GM23338 (cell line): ENCODE results near the gene CNOT8.

Source experiments
- CREB1 ChIP-seq: fragments of 250-450 bp; sonication (Bioruptor Pico); IDR thresholded peaks from 2 replicates; pipeline ENCODE4 v1.5.0; 2020; ENCODE audit warnings: low read depth, mild to moderate bottlenecking, moderate library complexity
- ETS1 ChIP-seq: IDR thresholded peaks from 2 replicates; pipeline ENCODE4 v1.6.1; 2016; ENCODE audit warnings: antibody characterized with exemption
- EZH2 ChIP-seq: fragments of 200-600 bp; sonication (generic); IDR thresholded peaks from one replicate; pipeline ENCODE4 v1.8.0; 2017; ENCODE audit warnings: antibody characterized with exemption, mild to moderate bottlenecking, low read depth; ENCODE audit not compliant: unreplicated experiment
- EZH2phosphoT487 ChIP-seq: fragments of 200-600 bp; sonication (generic); IDR thresholded peaks from one replicate; pipeline ENCODE4 v1.8.1; 2018; ENCODE audit warnings: antibody characterized with exemption; ENCODE audit not compliant: unreplicated experiment
- JUNB ChIP-seq: IDR thresholded peaks from one replicate; pipeline ENCODE4 v1.6.1; 2016; ENCODE audit warnings: antibody characterized with exemption; ENCODE audit not compliant: unreplicated experiment
- POLR2AphosphoS5 ChIP-seq: IDR thresholded peaks from 2 replicates; pipeline ENCODE4 v1.6.1; 2016; ENCODE audit warnings: antibody characterized with exemption, low read depth
- ZNF114 ChIP-seq: fragments of 250-450 bp; sonication (Bioruptor Pico); IDR thresholded peaks from 2 replicates; pipeline ENCODE4 v1.5.0; 2020; ENCODE audit warnings: mild to moderate bottlenecking, moderate library complexity
- TF ChIP-seq, protein P1 (sequence below), 2 experiments: fragments of 200-600 bp in 1 of 2; sonication (generic) in 1 of 2; conservative IDR thresholded peaks; 2 replicates each; pipeline versions ENCODE4 v1.5.1 to v1.6.1; 2016 to 2017; ENCODE audit warnings: antibody characterized with exemption in 2 of 2, low read depth in 2 of 2, mild to moderate bottlenecking in 2 of 2, moderate library complexity in 1 of 2
- TF ChIP-seq, protein P2 (sequence below): IDR thresholded peaks from one replicate; pipeline ENCODE4 v1.6.1; 2018; ENCODE audit warnings: antibody characterized with exemption; ENCODE audit not compliant: unreplicated experiment

- no peak for TF ChIP-seq CREB1 (CRISPR knock-in tag)
- TF ChIP-seq, protein P1, sequence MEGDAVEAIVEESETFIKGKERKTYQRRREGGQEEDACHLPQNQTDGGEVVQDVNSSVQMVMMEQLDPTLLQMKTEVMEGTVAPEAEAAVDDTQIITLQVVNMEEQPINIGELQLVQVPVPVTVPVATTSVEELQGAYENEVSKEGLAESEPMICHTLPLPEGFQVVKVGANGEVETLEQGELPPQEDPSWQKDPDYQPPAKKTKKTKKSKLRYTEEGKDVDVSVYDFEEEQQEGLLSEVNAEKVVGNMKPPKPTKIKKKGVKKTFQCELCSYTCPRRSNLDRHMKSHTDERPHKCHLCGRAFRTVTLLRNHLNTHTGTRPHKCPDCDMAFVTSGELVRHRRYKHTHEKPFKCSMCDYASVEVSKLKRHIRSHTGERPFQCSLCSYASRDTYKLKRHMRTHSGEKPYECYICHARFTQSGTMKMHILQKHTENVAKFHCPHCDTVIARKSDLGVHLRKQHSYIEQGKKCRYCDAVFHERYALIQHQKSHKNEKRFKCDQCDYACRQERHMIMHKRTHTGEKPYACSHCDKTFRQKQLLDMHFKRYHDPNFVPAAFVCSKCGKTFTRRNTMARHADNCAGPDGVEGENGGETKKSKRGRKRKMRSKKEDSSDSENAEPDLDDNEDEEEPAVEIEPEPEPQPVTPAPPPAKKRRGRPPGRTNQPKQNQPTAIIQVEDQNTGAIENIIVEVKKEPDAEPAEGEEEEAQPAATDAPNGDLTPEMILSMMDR (conservative IDR thresholded peaks at IDR 0.05; ENCODE audit: low read depth in 2 of 2): no peak
- no peak for TF ChIP-seq POLR2AphosphoS5
- TF ChIP-seq, protein P2, sequence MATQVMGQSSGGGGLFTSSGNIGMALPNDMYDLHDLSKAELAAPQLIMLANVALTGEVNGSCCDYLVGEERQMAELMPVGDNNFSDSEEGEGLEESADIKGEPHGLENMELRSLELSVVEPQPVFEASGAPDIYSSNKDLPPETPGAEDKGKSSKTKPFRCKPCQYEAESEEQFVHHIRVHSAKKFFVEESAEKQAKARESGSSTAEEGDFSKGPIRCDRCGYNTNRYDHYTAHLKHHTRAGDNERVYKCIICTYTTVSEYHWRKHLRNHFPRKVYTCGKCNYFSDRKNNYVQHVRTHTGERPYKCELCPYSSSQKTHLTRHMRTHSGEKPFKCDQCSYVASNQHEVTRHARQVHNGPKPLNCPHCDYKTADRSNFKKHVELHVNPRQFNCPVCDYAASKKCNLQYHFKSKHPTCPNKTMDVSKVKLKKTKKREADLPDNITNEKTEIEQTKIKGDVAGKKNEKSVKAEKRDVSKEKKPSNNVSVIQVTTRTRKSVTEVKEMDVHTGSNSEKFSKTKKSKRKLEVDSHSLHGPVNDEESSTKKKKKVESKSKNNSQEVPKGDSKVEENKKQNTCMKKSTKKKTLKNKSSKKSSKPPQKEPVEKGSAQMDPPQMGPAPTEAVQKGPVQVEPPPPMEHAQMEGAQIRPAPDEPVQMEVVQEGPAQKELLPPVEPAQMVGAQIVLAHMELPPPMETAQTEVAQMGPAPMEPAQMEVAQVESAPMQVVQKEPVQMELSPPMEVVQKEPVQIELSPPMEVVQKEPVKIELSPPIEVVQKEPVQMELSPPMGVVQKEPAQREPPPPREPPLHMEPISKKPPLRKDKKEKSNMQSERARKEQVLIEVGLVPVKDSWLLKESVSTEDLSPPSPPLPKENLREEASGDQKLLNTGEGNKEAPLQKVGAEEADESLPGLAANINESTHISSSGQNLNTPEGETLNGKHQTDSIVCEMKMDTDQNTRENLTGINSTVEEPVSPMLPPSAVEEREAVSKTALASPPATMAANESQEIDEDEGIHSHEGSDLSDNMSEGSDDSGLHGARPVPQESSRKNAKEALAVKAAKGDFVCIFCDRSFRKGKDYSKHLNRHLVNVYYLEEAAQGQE: no peak
- no peak for TF ChIP-seq EZH2phosphoT487
- no peak for TF ChIP-seq ETS1
- no peak for TF ChIP-seq JUNB
- no peak for TF ChIP-seq EZH2
- TF ChIP-seq ZNF114 (CRISPR knock-in tag): no peak
Observed at GRCh38 chr5:154866841-154867240, 8.4 kb downstream of the CNOT8 start.
